ENCODE data around the gene ULK3. TPM values are rescaled to one million over a fixed set of nuclear protein-coding genes. Genes with fewer than 3 reads are reported as not detected.

ULK3 gene
- total and polyA plus RNA-seq, 9 donors, result 28.8 to 44.9 (median 35.7) TPM

DNA sequence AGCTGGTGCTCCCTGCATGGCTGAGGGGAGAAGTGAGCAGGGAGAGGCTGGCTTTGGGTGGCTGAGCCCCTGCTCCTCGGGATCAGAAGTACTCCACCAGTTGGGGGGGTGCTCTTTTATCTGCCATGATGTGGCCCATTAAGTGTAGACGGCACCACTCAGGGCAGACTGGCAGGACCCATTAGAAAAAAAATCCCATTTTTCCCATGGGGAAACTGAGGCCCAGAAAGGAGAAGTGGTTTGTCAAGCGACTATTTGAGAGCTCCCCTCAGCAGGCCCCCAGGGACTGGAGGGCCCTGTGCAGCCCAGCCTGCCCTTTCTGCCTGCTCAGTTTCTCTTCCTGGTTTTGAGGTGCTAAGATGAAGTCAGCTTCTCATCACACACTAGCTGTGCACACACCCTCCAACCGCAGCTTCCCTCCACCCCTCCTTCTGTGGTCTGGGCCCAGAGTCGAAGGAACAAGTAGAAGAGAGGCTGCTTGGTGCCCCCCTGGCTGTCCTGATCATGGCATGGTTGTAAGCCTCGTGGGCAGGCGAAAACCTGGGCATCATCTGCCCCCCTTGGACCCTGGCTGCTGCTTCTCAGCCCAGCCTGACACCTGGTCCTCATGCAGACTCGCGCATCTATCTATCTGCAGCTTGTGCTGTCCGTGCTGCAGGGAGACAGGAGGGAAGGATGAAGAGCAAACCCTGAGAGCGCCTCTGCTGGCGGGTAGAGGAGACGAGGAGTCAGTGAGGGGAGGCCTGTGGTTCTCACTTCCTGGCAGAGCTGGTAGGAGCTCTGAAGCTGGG, 55.5 kb downstream of the ULK3 start:
- peak; percentile 81 for DNase-seq
- peaks cover 36% of the 10 kb centered on the region for H3K36me3 ChIP-seq (ENCODE audit: control insufficient read depth, insufficient read depth, low read length)
- no peaks in the 10 kb centered on the region for H3K27me3 ChIP-seq (ENCODE audit: control insufficient read depth, insufficient read depth, low read length)
- WGBS (ENCODE audit: insufficient coverage), result 50% methylated on average over 7 of the region's 13 CpGs
- H3K9me3 ChIP-seq (replicated peaks; ENCODE audit: control insufficient read depth, low read depth, low read length), result no peaks in the 10 kb centered on the region
- peak overlapping the region; percentile 72 for H3K27ac ChIP-seq (ENCODE audit: low read length)
- no peak overlapping the region for H3K4me3 ChIP-seq (ENCODE audit: low read length)
- peaks cover 82% of the 10 kb centered on the region for H3K4me1 ChIP-seq (ENCODE audit: control insufficient read depth, insufficient read depth, low read length)

DNA sequence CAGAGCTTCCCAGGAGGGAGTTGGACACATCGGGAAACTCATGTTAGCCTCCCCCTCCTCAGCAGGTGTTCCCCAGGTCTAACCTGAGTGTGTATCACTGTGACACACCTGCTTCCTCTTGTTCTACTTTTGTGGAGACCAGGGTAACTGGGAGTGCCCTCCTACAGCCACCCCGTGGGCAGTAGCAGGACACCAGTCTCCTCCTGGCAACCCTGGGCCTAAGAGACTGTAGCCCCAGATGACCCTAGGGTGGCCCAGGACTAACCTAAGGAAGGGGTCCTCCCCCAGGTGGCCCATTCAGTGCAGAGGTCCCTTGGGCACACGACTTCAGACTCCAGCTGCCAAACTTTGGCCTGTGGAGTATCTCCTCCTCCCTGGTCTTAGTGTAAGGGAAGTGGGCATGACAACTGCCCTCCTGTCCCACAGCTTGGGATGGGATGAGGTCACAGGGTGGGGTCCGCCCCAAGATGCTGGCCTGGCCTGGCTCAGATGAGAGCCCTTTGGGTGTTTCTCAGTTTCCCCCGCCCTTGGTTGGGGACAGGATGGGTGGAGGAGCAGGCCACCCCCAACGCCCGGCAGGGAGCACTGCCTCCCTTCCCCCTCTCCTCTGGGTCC, 56.3 kb downstream of the ULK3 start:
- Histone ChIP-seq H3K27me3 (ENCODE audit: control insufficient read depth, insufficient read depth, low read length) (no peaks in the 10 kb centered on the region), H3K9me3 (replicated peaks; ENCODE audit: control insufficient read depth, low read depth, low read length) (no peaks in the 10 kb centered on the region), H3K27ac (ENCODE audit: low read length) (peak overlapping the region; percentile 72), H3K4me3 (ENCODE audit: low read length) (no peak overlapping the region), H3K36me3 (ENCODE audit: control insufficient read depth, insufficient read depth, low read length) (peaks cover 29% of the 10 kb centered on the region), H3K4me1 (ENCODE audit: control insufficient read depth, insufficient read depth, low read length) (peaks cover 79% of the 10 kb centered on the region)
- 57% methylated on average over 3 of the region's 7 CpGs for WGBS (ENCODE audit: insufficient coverage)
- DNase-seq, result no peak

Other genes with a start within 250 kb of the ULK3 start
- gene CLK3, start 227.3 kb downstream of the ULK3 start, total RNA-seq, result 31.9 TPM
- 10 to 100 TPM; 42.9 to 53.0 (median 48.0) TPM for gene CLK3, start 227.3 kb downstream of the ULK3 start, polyA plus RNA-seq (ENCODE audit: insufficient read depth in 1 of 8, insufficient read length in 8 of 8, low replicate concordance in 1 of 8)
- 11.0 TPM for gene EDC3, start 147.1 kb downstream of the ULK3 start, total RNA-seq
- gene EDC3, start 147.1 kb downstream of the ULK3 start, polyA plus RNA-seq (ENCODE audit: insufficient read depth in 1 of 8, insufficient read length in 8 of 8, low replicate concordance in 1 of 8), result 10 to 100 TPM; 21.2 to 32.5 (median 27.1) TPM
- 0.13 TPM for gene CYP1A1, start 117.6 kb downstream of the ULK3 start, total RNA-seq
- under 1 TPM in 1 of 8 donors, not detected in 7; 0.33 TPM for gene CYP1A1, start 117.6 kb downstream of the ULK3 start, polyA plus RNA-seq (ENCODE audit: insufficient read depth in 1 of 8, insufficient read length in 8 of 8, low replicate concordance in 1 of 8)
- gene CYP1A2, start 94.3 kb downstream of the ULK3 start, total RNA-seq, result not detected
- under 1 TPM in 5 of 8 donors, not detected in 3; 0.05 to 0.19 (median 0.09) TPM for gene CYP1A2, start 94.3 kb downstream of the ULK3 start, polyA plus RNA-seq (ENCODE audit: insufficient read depth in 1 of 8, insufficient read length in 8 of 8, low replicate concordance in 1 of 8)
- 13.5 TPM for gene CSK, start 61.1 kb downstream of the ULK3 start, total RNA-seq
- 10 to 100 TPM; 33.2 to 47.0 (median 36.3) TPM for gene CSK, start 61.1 kb downstream of the ULK3 start, polyA plus RNA-seq (ENCODE audit: insufficient read depth in 1 of 8, insufficient read length in 8 of 8, low replicate concordance in 1 of 8)
- 0.04 TPM for gene LMAN1L, start 30.3 kb downstream of the ULK3 start, total RNA-seq
- under 1 TPM in 2 of 8 donors, not detected in 6; 0.22 to 0.27 TPM for gene LMAN1L, start 30.3 kb downstream of the ULK3 start, polyA plus RNA-seq (ENCODE audit: insufficient read depth in 1 of 8, insufficient read length in 8 of 8, low replicate concordance in 1 of 8)
- gene CPLX3, start 16.5 kb downstream of the ULK3 start, total RNA-seq, result not detected
- gene CPLX3, start 16.5 kb downstream of the ULK3 start, polyA plus RNA-seq (ENCODE audit: insufficient read depth in 1 of 8, insufficient read length in 8 of 8, low replicate concordance in 1 of 8), result not detected
- 17.3 TPM for gene SCAMP2, start 30.2 kb upstream of the ULK3 start, total RNA-seq
- gene SCAMP2, start 30.2 kb upstream of the ULK3 start, polyA plus RNA-seq (ENCODE audit: insufficient read depth in 1 of 8, insufficient read length in 8 of 8, low replicate concordance in 1 of 8), result 10 to 100 TPM; 50.3 to 74.5 (median 55.3) TPM
- gene MPI, start 46.9 kb upstream of the ULK3 start, total RNA-seq, result 43.8 TPM
- gene MPI, start 46.9 kb upstream of the ULK3 start, polyA plus RNA-seq (ENCODE audit: insufficient read depth in 1 of 8, insufficient read length in 8 of 8, low replicate concordance in 1 of 8), result 10 to 100 TPM; 45.9 to 63.3 (median 54.5) TPM
- gene FAM219B, start 63.7 kb upstream of the ULK3 start, total RNA-seq, result 77.6 TPM
- gene FAM219B, start 63.7 kb upstream of the ULK3 start, polyA plus RNA-seq (ENCODE audit: insufficient read depth in 1 of 8, insufficient read length in 8 of 8, low replicate concordance in 1 of 8), result 10 to 100 TPM; 40.7 to 51.1 (median 46.3) TPM
- 64.1 TPM for gene COX5A, start 94.9 kb upstream of the ULK3 start, total RNA-seq
- 100 to 1,000 TPM; 194 to 278 (median 233) TPM for gene COX5A, start 94.9 kb upstream of the ULK3 start, polyA plus RNA-seq (ENCODE audit: insufficient read depth in 1 of 8, insufficient read length in 8 of 8, low replicate concordance in 1 of 8)
- 1.7 TPM for gene RPP25, start 113.6 kb upstream of the ULK3 start, total RNA-seq
- gene RPP25, start 113.6 kb upstream of the ULK3 start, polyA plus RNA-seq (ENCODE audit: insufficient read depth in 1 of 8, insufficient read length in 8 of 8, low replicate concordance in 1 of 8), result 1 to 10 TPM in 7 of 8 donors, under 1 TPM in 1; 0.88 to 2.0 (median 1.5) TPM
- gene SCAMP5, start 152.4 kb upstream of the ULK3 start, total RNA-seq, result 2.0 TPM
- 10 to 100 TPM in 1 of 8 donors, 1 to 10 TPM in 7; 2.4 to 12.0 (median 4.0) TPM for gene SCAMP5, start 152.4 kb upstream of the ULK3 start, polyA plus RNA-seq (ENCODE audit: insufficient read depth in 1 of 8, insufficient read length in 8 of 8, low replicate concordance in 1 of 8)
- 8.0 TPM for gene PPCDC, start 180.4 kb upstream of the ULK3 start, total RNA-seq
- 1 to 10 TPM; 5.9 to 8.3 (median 7.3) TPM for gene PPCDC, start 180.4 kb upstream of the ULK3 start, polyA plus RNA-seq (ENCODE audit: insufficient read depth in 1 of 8, insufficient read length in 8 of 8, low replicate concordance in 1 of 8)

Data from muscle of leg (tissue), 11 donors.